ENCODE results near the gene DPF3. TPM values are rescaled to one million over a fixed set of nuclear protein-coding genes. Genes with fewer than 3 reads are reported as not detected.

DPF3 gene
- total and polyA plus RNA-seq, 9 of the 15 experiments (the other 6 are each of a cell fraction or from before 2014, with no cell fraction given), result 0.21 to 4.9 (median 1.2) TPM

- TF ChIP-seq RREB1 (CRISPR knock-in tag; IDR thresholded peaks at IDR 0.05) (no peak), HDAC8 (tag; IDR thresholded peaks at IDR 0.05) (no peak), ZNF785 (CRISPR knock-in tag; IDR thresholded peaks at IDR 0.05) (no peak), FOSL1 (tag; conservative IDR thresholded peaks at IDR 0.05) (no peak), ELF4 (CRISPR knock-in tag; IDR thresholded peaks at IDR 0.05) (no peak), SMC3 (conservative IDR thresholded peaks at IDR 0.05; ENCODE audit: insufficient read depth, low read depth, low read length) (no peak), ZNF354B (CRISPR knock-in tag; IDR thresholded peaks at IDR 0.05) (no peak), POLR2H (tag; IDR thresholded peaks at IDR 0.05; ENCODE audit: low read depth) (no peak), BCLAF1 (IDR thresholded peaks at IDR 0.05; ENCODE audit: borderline replicate concordance in 1 of 2, control insufficient read depth in 1 of 2, low read depth in 2 of 2, low read length in 1 of 2) (no peak), ZNF79 (CRISPR knock-in tag; IDR thresholded peaks at IDR 0.05; ENCODE audit: low read depth) (no peak), ZNF511 (CRISPR knock-in tag; IDR thresholded peaks at IDR 0.05) (no peak), TEAD1 (CRISPR knock-in tag; IDR thresholded peaks at IDR 0.05) (no peak), ZNF584 (CRISPR knock-in tag; IDR thresholded peaks at IDR 0.05; ENCODE audit: low read depth) (no peak), PCBP1 (IDR thresholded peaks at IDR 0.05; ENCODE audit: low read depth, low read length, poor library complexity, severe bottlenecking) (no peak)
- TF ChIP-seq, protein P1, sequence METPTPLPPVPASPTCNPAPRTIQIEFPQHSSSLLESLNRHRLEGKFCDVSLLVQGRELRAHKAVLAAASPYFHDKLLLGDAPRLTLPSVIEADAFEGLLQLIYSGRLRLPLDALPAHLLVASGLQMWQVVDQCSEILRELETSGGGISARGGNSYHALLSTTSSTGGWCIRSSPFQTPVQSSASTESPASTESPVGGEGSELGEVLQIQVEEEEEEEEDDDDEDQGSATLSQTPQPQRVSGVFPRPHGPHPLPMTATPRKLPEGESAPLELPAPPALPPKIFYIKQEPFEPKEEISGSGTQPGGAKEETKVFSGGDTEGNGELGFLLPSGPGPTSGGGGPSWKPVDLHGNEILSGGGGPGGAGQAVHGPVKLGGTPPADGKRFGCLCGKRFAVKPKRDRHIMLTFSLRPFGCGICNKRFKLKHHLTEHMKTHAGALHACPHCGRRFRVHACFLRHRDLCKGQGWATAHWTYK (CRISPR knock-in tag; IDR thresholded peaks at IDR 0.05), result no peak
Measured at GRCh38 chr14:72736786-72737559, 156.9 kb downstream of the DPF3 start (continued).

Measured in K562 (cell line).